HG03520 (cell line): ENCODE data around the gene CTAGE4.
"Not testable (repeated sequence)": the region's sequence is repeated elsewhere in the genome, so short reads cannot be mapped to it uniquely, and the experiment has no call there.

Source experiments
- ATAC-seq: cut with Tn5 transposase; IDR thresholded peaks from one replicate; pipeline ENCODE4 v1.9.1; 2021; ENCODE audit warnings: mild to moderate bottlenecking, moderate library complexity; ENCODE audit not compliant: unreplicated experiment

Gene CTAGE4

DNA sequence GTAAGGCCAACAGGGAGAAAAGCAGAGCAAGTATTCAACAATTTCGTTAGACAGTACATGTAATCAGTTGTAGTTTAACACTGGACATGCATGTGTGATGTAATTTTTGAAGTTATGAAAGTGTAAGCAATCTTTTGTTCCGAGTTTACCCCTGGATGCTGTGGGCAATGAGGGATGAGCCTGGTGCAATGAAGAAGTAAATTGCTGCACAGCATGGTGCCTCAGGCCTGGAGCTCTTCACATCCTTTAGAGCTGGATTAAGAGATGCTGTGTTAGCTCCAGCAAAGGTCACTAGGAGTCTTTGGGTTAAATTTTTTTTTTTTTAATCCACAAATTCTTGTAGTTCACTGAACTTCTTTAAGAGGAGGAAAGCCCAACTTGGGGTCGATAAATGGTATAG, 19.8 kb downstream of the CTAGE4 start:
- ATAC-seq: not testable (repeated sequence)

DNA sequence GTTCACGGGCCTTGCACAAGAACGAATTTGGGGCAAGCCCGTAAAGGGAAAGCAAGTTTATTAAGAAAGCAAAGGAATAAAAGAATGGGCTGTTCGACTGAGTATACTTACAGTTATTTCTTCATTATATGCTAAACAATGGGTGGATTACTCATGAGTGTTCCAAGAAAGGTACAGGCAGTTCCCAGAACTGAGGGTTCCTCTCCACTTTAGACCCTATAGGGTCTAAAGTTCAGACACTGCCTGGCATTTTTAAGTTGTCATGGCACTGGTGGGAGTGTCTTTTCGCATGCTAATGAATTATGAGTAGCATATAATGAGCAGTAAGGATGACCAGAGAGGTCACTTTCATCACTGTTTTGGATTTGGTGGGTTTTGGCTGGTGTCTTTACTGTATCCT, 22.0 kb downstream of the CTAGE4 start:
- not testable (repeated sequence) for ATAC-seq

DNA sequence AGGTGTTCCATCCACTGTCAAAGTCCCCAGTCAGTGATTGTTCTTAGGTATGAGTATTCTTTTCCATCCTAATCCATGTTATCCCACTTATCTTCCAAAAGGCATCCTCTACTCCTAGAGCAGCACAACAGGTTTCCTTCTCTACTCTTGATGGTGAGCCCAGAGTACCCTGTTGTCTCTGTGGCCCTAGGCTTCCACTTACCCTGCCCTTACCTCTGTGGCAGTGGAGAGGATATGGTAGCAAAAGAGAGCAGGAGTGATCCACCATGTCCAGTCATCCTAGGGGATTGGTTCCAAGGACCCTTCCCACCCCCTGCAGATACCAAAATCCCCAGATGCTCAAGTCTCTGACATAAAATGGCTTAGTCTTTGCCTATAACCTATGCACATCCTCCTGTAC, 33.9 kb downstream of the CTAGE4 start:
- not testable (repeated sequence) for ATAC-seq

DNA sequence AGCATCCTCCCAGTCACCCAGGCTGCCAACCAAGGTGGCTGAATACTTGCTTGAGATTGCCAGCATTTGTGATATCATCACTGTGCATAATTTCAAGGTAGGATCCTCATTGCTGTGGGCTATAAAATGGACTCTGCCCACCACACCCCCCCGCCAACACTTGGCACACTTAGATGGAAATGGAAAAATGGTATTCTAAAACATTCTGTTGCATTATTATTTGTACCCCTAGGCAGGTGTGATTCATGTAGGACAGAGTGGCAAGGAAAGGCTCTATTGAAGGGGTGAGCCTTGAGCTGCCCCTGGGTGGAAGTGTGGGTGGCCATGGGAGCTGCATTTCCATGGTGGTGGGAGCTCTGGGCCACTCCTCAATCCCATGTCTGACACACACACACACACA, 35.3 kb downstream of the CTAGE4 start:
- ATAC-seq: not testable (repeated sequence)

DNA sequence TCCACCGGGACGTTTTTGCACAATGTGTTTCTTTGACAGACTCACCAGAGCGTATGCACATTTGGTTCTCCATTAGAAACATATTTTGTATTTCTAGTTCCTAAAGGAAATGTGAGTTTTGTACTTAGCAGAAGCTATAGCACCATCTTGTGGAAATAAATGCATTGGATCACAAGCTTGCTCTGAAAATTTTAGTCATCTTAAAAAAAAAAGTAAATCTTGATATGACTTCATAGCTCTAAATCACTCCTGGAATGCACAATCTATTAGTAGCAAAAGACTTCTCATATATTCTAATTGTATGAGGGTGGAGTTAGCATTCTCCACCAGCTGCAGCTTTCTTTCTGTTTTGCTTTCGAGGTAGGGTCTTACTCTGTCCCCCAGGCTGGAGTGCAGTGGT, 35.9 kb downstream of the CTAGE4 start:
- not testable (repeated sequence) for ATAC-seq

DNA sequence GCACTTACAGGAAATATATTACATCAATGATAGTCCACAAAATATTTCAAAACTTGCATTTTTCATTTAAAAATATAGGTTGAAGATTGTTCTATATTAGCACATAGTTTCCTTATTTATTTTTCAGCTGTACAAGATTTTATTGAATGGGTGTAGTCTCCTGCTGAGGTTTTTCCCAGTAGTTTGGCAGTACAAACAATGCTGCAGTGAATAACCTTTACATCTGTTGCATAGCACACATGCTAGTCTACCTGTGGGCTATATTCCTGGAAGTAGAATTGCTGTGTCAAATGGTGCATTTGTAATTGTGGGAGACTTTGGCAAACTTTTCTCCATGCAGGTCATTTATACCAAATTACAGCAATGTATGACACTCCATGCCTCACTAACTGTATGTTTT, 37.3 kb downstream of the CTAGE4 start:
- ATAC-seq: not testable (repeated sequence)

DNA sequence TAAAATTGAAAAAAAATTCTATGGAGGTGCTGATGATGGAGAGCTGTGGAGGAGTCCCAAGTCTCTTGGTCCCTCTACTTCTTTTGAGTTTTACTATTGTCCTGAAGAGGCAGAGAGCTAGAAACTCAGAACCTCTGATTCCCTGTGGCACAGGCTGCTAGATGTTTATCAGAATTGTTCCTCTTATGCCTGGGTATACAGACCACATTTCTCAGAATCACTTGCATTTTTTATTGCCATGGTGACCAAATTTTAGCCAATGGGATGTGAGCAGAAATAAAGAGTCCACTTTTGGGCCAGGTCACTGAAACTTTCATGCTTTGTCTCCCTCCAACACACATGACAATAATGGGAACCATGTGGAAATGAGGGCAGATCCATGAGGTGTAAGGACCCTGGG, 40.4 kb downstream of the CTAGE4 start:
- ATAC-seq: not testable (repeated sequence)

DNA sequence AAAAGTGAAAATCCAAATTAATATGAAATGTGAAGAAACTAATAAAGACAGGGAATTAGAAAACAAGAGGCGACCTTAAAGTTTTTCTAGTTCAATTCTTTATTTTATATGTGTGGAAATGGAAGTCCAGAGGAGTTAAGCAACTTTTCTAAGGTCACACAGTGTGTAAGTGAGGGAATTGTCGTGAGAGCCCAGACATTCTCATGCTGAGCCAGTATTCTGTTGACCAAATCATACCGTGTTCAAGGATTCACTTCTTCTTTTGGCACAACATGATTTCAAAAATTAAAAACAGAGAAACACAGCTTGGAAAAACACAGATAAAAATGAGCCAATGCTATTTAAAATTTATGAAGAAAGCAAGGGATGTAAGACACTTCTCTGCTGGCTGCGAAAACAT, 43.6 kb downstream of the CTAGE4 start:
- not testable (repeated sequence) for ATAC-seq

DNA sequence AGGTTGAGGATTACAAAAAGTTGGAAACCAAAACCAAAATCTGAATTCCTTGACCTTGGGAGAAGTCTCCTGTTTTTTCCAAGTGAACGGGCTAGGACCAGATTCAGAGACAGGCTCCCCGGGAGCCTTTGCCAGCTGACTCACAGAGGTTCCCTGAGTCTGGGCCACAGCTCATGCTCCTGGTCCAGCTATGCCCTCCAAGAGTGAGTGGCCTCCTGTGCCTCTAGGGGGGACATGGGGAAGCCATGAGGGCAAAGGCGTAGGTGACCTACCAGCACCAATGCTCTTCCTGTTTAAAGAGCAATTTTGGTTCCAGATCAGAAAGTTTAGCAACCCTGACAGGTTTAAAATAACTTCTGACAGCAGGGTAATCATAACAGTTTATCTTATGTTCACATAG, 45.5 kb downstream of the CTAGE4 start:
- not testable (repeated sequence) for ATAC-seq

DNA sequence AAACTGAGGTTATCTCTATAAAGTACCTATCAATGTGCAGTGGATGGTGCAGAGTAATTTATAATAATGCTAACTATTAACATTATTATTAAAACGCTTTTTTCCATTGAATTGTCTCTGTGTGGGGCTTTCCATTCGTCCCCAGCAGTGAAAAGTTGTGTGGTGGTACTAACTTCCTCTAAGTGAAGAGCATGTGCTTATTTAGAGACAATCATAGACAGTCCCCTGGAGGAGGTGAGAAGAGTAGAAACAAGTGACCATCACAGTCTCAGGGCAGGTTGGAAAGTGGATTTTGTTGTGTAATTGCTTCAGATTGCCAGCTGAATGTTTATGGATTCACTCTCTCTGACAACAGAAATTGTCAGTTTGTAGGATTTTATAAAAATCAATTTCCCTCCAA, 47.8 kb downstream of the CTAGE4 start:
- ATAC-seq: not testable (repeated sequence)

DNA sequence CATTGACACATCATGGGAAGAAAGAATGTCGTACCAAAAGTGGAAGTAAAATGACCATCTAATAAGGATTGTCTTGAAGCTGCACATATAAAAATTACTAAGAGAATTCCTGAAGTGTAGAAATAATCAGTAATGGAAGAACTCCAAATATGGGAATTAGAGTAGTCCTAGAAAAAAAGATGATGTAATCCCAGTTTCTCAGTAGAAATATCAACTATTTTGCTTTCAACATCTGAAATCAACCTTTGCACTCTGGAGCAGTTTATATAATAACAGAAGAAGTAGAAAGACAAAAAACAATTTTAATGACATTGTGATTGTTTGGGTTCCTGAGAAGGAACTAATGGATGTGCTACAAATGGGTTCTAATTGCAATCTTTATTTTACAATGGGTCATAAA, 49.8 kb downstream of the CTAGE4 start:
- not testable (repeated sequence) for ATAC-seq
